ENCODE measurements around the gene CLASP2.

DNA sequence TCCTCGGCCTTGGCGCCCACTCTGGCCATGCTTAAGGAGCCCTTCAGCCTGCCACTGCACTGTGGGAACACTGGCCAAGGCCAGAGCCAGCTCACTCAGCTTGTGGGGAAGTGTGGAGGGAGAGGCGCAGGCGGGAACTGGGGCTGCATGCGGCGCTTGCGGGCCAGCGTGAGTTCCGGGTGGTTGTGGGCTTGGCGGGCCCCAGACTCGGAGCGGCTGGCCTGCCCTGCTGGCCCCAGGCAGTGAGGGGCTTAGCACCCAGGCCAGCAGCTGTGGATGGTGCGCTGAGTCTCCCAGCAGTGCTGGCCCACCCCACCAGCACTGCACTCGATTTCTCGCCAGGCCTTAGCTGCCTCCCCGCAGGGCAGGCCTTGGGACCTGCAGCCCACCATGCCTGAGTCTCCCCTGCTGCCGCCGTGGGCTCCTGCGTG, 264.7 kb downstream of the CLASP2 start:
- TF ChIP-seq CTCF (conservative IDR thresholded peaks at IDR 0.05; ENCODE audit: low read length) (no peak), EZH2phosphoT487 (IDR thresholded peaks at IDR 0.05; ENCODE audit: borderline replicate concordance) (no peak)

Data from Loucy (cell line).